GM10248 (cell line): ENCODE data around the gene AKAP6.

Source experiments
- CTCF ChIA-PET: fragments of 300-600 bp; sonication (Branson Sonifier 250); formaldehyde crosslinking; extraction: SDS; loops from one replicate; lab custom pipeline; 2021; ENCODE audit warnings: antibody characterized with exemption; lab: Yijun Ruan, JAX
- POLR2A ChIA-PET: fragments of 350-650 bp; sonication (Branson Sonifier 250); formaldehyde crosslinking; extraction: SDS; loops from one replicate; lab custom pipeline; 2020; ENCODE audit warnings: antibody characterized with exemption; lab: Yijun Ruan, JAX
- DNase-seq: peaks from one replicate; pipeline ENCODE4 v3.0.0; 2012; ENCODE audit errors: extremely low spot score
- TF ChIP-seq, protein P1 (sequence below): IDR thresholded peaks from 2 replicates; pipeline ENCODE4 v1.5.1; 2012; ENCODE audit warnings: mild to moderate bottlenecking, low read depth; ENCODE audit errors: extremely low read depth, missing control alignments, control extremely low read depth

AKAP6 gene

DNA sequence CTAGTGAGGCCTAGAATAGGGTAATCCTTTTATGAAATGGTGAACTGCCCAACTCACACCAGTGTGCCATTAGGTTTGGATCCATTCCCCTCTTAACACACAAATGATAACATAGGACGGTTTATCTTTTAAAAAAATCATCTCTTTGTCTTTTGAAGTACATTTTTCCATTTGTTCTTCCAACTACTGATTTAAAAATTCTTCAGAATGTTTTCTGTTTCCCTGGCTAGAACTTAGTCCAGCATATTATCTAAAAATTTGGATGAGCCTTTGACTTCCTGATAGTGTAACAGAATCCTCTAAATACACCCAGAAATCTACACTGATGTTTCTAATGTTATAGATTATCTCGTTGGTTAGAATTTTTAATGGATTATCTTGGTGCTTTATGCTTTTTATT lies 359.8 kb downstream of the AKAP6 start:
- TF ChIP-seq, protein P1, sequence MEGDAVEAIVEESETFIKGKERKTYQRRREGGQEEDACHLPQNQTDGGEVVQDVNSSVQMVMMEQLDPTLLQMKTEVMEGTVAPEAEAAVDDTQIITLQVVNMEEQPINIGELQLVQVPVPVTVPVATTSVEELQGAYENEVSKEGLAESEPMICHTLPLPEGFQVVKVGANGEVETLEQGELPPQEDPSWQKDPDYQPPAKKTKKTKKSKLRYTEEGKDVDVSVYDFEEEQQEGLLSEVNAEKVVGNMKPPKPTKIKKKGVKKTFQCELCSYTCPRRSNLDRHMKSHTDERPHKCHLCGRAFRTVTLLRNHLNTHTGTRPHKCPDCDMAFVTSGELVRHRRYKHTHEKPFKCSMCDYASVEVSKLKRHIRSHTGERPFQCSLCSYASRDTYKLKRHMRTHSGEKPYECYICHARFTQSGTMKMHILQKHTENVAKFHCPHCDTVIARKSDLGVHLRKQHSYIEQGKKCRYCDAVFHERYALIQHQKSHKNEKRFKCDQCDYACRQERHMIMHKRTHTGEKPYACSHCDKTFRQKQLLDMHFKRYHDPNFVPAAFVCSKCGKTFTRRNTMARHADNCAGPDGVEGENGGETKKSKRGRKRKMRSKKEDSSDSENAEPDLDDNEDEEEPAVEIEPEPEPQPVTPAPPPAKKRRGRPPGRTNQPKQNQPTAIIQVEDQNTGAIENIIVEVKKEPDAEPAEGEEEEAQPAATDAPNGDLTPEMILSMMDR: no peak
- ChIA-PET CTCF (no interaction called here), POLR2A (no interaction called here)
- no peak for DNase-seq

DNA sequence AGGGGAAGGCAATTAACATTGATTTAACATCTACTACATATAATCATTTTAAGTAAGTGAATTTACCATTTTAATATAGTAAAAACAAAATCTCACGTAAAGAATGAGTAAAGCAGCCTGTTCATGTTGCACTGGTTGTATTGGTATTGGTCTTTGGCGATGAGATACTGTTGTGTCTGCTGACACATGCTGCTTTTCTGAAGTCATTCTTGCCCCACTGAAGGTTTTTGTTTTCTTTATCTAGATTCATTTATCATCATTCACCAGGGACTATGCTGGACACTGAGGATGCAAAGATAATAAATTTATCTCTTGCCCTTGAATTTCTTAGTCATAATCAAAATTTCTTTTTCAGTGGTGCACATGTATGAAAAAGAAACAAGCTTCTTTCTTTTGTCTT lies 363.3 kb downstream of the AKAP6 start:
- ChIA-PET POLR2A (no interaction called here), CTCF (no interaction called here)
- TF ChIP-seq, protein P1: no peak
- DNase-seq: no peak

DNA sequence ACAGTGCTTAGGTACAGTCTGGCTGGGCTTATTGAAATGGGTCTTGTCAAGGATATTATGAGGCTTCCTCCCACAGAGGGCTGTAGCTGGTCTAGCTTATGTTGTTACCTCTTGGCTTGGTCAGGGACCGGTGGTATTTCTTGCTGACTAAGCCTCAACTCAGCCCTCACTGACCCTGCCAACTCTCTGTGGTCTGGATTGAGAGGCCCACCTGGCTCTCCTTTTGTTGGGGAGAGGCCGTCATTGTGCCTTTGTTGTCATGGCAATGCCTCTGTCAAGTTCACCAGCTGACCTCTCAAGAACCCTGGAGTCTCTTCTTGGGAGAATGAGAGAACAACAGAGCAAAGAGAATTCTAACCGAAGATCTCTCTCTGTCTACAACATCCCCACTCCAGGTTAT lies 364.0 kb downstream of the AKAP6 start:
- ChIA-PET CTCF (no interaction called here), POLR2A (no interaction called here)
- TF ChIP-seq, protein P1: no peak
- DNase-seq: no peak

DNA sequence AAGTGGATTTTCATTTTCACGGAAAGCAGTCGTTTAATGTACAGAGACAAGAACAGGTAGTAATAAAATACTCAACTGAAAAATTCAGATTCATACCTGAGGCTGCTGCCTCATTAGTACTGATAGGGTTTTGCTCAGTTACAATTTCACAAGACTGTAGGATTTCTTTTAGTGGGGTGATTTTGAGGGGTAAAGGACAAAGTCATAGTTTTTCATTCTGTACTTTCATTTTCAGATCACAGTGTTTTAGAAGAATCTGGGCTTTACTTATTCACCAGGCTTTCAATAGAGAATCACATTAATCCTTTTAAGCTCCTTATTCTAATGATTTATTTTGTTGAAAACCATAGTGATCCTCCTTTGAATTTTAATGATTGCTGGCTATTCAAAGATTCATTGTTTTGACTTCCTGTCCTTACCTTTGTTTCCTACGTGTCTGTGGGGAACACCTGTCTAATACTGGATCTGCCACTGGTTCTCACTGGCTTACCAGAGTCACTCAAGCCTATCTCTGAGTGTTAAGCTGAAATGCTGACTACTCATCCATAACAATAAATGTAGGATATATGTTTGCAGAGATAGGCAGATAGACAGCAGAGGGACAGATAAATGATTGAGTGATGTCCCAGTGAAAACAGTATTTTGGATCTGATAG lies 365.8 kb downstream of the AKAP6 start:
- TF ChIP-seq, protein P1: no peak
- DNase-seq: no peak
- ChIA-PET CTCF (no interaction called here), POLR2A (no interaction called here)

DNA sequence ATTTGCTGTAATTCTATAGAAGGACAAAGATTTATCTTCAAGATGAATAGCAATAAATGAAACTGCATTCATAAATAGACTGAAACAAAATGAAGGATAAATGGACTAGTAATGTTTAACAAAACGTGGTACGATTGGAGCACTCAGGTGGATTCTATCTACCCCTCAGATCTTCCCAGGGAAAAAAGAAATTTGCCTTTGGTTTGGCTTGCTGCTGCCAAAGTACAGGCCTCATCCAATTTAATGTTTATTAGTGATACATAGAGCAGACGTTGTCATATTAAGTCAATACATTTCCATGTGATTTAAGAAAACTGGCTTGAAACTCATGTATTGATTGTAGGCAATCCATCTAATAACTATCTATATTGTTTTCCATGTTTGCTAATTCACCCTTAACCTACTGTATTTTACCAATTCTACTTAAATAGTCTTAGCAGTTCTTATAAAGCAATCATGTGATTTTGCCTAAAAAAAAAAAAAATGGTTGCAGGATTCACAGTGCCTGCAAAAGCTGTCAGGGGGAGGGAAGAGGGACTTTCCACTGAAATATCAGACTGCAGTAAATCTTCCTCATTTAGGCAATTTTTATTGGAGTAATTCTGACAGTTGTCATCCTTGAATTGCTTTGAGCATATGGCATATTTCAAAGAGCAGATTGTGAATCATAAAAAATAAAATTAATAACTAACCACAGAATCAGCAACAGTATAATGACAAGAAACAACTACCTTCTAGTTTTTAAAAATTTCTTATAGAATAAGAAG lies 367.4 kb downstream of the AKAP6 start:
- no peak for DNase-seq
- CTCF ChIA-PET: no interaction called here
- POLR2A ChIA-PET: no interaction called here
- TF ChIP-seq, protein P1: no peak

DNA sequence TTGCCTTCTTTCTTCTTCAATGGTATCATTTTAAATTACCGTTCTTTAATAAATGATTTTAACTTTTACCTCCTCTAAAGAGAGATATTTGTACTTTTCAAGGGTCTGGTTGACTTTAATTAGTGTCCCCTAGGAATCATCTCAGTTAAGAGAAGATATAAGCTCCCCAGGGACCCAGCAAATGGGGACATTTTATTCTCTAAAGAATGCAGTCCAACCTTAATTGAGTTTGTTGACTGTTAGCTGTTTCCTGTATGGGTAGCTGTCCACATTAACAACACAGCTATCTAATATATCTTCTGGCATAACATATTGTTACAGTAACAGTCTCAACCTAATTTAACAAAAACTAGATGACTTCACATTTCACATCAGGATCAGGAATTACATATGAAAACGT lies 368.0 kb downstream of the AKAP6 start:
- POLR2A ChIA-PET: no interaction called here
- DNase-seq: no peak
- CTCF ChIA-PET: no interaction called here
- TF ChIP-seq, protein P1: no peak
